Transverse colon (tissue), 4 donors: ENCODE results near the gene UBN2. TPM values are rescaled to one million over a fixed set of nuclear protein-coding genes. Genes with fewer than 3 reads are reported as not detected.
"Not testable (repeated sequence)": the region's sequence is repeated elsewhere in the genome, so short reads cannot be mapped to it uniquely, and the experiment has no call there.

ENCODE experiments used
- DNase-seq: peaks from one replicate; pipeline ENCODE4 v3.0.0-alpha.2; 2019
- H3K27ac ChIP-seq, 4 donors: fragments of 200-600 bp; sonication (generic); 2 replicates each; pipeline ENCODE4 v1.5.1; 2016 to 2018; ENCODE audit warnings: inconsistent platforms in 4 of 4
- H3K27me3 ChIP-seq: fragments of 200-600 bp; sonication (generic); 2 replicates; pipeline ENCODE4 v1.5.1; 2017; ENCODE audit warnings: inconsistent platforms
- H3K36me3 ChIP-seq, 4 donors: fragments of 200-600 bp; sonication (generic); 2 replicates each; pipeline ENCODE4 v1.5.1; 2017 to 2019; ENCODE audit warnings: inconsistent platforms in 4 of 4
- H3K4me1 ChIP-seq, 4 donors: fragments of 200-600 bp; sonication (generic); 2 replicates each; pipeline ENCODE4 v1.5.1; 2017 to 2020; ENCODE audit warnings: inconsistent platforms in 4 of 4
- H3K4me3 ChIP-seq, 4 donors: fragments of 200-600 bp; sonication (generic); 1 replicate in 1 of 4; 2 replicates in 3 of 4; pipeline versions ENCODE4 v1.5.1 to v1.6.1; 2017 to 2019; ENCODE audit warnings: inconsistent platforms in 4 of 4
- H3K9me3 ChIP-seq, 2 donors: fragments of 200-600 bp; sonication (generic); 2 replicates each; pipeline ENCODE4 v1.5.1; 2017 to 2019; ENCODE audit warnings: inconsistent platforms in 2 of 2
- CTCF ChIP-seq, 5 experiments: fragments of 200-600 bp in 3 of 5; fragments of 450-650 bp in 2 of 5; sonication (generic) in 3 of 5; IDR thresholded peaks; 1 replicate in 2 of 5; 2 replicates in 3 of 5; pipeline ENCODE4 v1.5.1; 2016 to 2017; ENCODE audit warnings: antibody characterized with exemption in 5 of 5, inconsistent platforms in 3 of 5, mild to moderate bottlenecking in 2 of 5, moderate library complexity in 1 of 5
- EP300 ChIP-seq: sonication (generic); formaldehyde crosslinking; IDR thresholded peaks from one replicate; pipeline ENCODE4 v1.6.1; 2017; ENCODE audit warnings: antibody characterized with exemption, low read depth
- POLR2A ChIP-seq: fragments of 450-650 bp; IDR thresholded peaks from one replicate; pipeline ENCODE4 v1.6.1; 2016; ENCODE audit warnings: antibody characterized with exemption, mild to moderate bottlenecking, moderate library complexity
- POLR2AphosphoS5 ChIP-seq, 3 donors: sonication (generic); formaldehyde crosslinking; IDR thresholded peaks; one replicate each; pipeline ENCODE4 v1.6.1; 2016; ENCODE audit warnings: antibody characterized with exemption in 3 of 3
- WGBS, 2 donors: methylation state at CpG; one replicate each; pipeline ENCODE4 v1.1.5; 2018; ENCODE audit warnings: low coverage in 1 of 2; 5-methylcytosine and 5-hydroxymethylcytosine counted together
- in situ Hi-C, 4 donors: fragments of 200-750 bp; cut with MboI; loops; one replicate each; pipeline versions ENCODE4 v1.15.0 to v1.15.1; 2017; ENCODE audit warnings: low sequenced_read_pairs in 3 of 4, low pct_ligation_motif_present in 1 of 4, low pct_unique_long_range_greater_than_20kb in 1 of 4
- intact Hi-C: fragments of 100-400 bp; cut with DNase I; formaldehyde crosslinking; loops from one replicate; pipeline ENCODE4 v1.15.1; 2023; ENCODE audit warnings: low total_unique reads
- total RNA-seq, 4 donors: library from RNA; depleted of rRNA; stranded (reverse); fragments of >200 nt; gene quantifications; one replicate each; pipeline ENCODE4 v1.1.0, GENCODE V29; 2016

The UBN2 gene
- total RNA-seq, 4 donors from 2014 or later, result 9.7 to 22.1 (median 13.9) TPM

GRCh38 chr7:139203992-139204391 is 27.0 kb upstream of the UBN2 start:
- WGBS, 2 donors, result 94% methylated on average over 3 of the region's 3 CpGs; no CpG with 5 or more reads in 1 of the 2 donors

GRCh38 chr7:139205843-139206242 is 25.2 kb upstream of the UBN2 start:
- intact Hi-C loops, result no loop called here
- Histone ChIP-seq H3K9me3 (peaks cover 10 to 11% of the 10 kb centered on the region in 2 donors), H3K4me3 (no peak overlapping the region), H3K36me3 (no peaks in the 10 kb centered on the region), H3K27me3 (no peaks in the 10 kb centered on the region), H3K4me1 (no peaks in the 10 kb centered on the region), H3K27ac (no peak overlapping the region)
- in situ Hi-C loops, result no loop called here
- DNase-seq, result no peak
- TF ChIP-seq EP300 (no peak), POLR2A (no peak), POLR2AphosphoS5 (IDR thresholded peaks at IDR 0.05) (no peak), CTCF (IDR thresholded peaks at IDR 0.05) (no peak)

More at GRCh38 chr7:139203992-139204391, 27.0 kb upstream of the UBN2 start:
- TF ChIP-seq CTCF (IDR thresholded peaks at IDR 0.05) (no peak), EP300 (no peak), POLR2AphosphoS5 (IDR thresholded peaks at IDR 0.05) (no peak), POLR2A (no peak)
- Histone ChIP-seq H3K27ac (no peak overlapping the region), H3K9me3 (peaks cover 10 to 11% of the 10 kb centered on the region in 2 donors), H3K27me3 (no peaks in the 10 kb centered on the region), H3K4me1 (no peaks in the 10 kb centered on the region), H3K36me3 (no peaks in the 10 kb centered on the region), H3K4me3 (no peak overlapping the region)
- intact Hi-C loops (no loop called here), in situ Hi-C loops (no loop called here)
- no peak for DNase-seq

GRCh38 chr7:139212133-139212532 is 18.9 kb upstream of the UBN2 start:
- TF ChIP-seq POLR2AphosphoS5 (IDR thresholded peaks at IDR 0.05), result no peak
- TF ChIP-seq EP300, result no peak
- TF ChIP-seq POLR2A, result no peak
- no peak for TF ChIP-seq CTCF (IDR thresholded peaks at IDR 0.05)
- no peak overlapping the region for H3K4me3 ChIP-seq
- intact Hi-C loops (no loop called here), in situ Hi-C loops (no loop called here)
- DNase-seq, result no peak
- H3K9me3 ChIP-seq, result no peaks in the 10 kb centered on the region
- H3K27me3 ChIP-seq, result no peaks in the 10 kb centered on the region
- H3K4me1 ChIP-seq, result no peaks in the 10 kb centered on the region
- 95 to 96% methylated on average over 2 of the region's 2 CpGs for WGBS, 2 donors
- H3K27ac ChIP-seq, result no peak overlapping the region
- H3K36me3 ChIP-seq, result no peaks in the 10 kb centered on the region

GRCh38 chr7:139213489-139213888 is 17.5 kb upstream of the UBN2 start:
- DNase-seq, H3K27ac ChIP-seq, intact Hi-C loops, in situ Hi-C loops, H3K4me3 ChIP-seq, H3K4me1 ChIP-seq, H3K36me3 ChIP-seq, H3K27me3 ChIP-seq, H3K9me3 ChIP-seq: not testable (repeated sequence)
- 74 to 78% methylated on average over 4 to 6 of the region's 6 CpGs for WGBS, 2 donors

- intact Hi-C loops, result no loop called here
- no peak for TF ChIP-seq POLR2A
- TF ChIP-seq CTCF (IDR thresholded peaks at IDR 0.05), result no peak
- TF ChIP-seq POLR2AphosphoS5 (IDR thresholded peaks at IDR 0.05), result no peak
- no peak for TF ChIP-seq EP300
These were observed 12.9 kb upstream of the UBN2 start for GRCh38 chr7:139218173-139218572.

More at GRCh38 chr7:139218173-139218572, 12.9 kb upstream of the UBN2 start:
- WGBS, 2 donors, result 44% methylated on average over 1 of the region's 1 CpG; no CpG with 5 or more reads in 1 of the 2 donors
- no peak overlapping the region for H3K4me3 ChIP-seq
- no peaks in the 10 kb centered on the region for H3K36me3 ChIP-seq
- no peaks in the 10 kb centered on the region for H3K4me1 ChIP-seq
- in situ Hi-C loops, result no loop called here
- no peak for DNase-seq
- no peaks in the 10 kb centered on the region for H3K9me3 ChIP-seq
- H3K27ac ChIP-seq, result no peak overlapping the region
- no peaks in the 10 kb centered on the region for H3K27me3 ChIP-seq
